GM18868 (cell line): ENCODE data around the gene CCDC89.
"Not testable (repeated sequence)": the region's sequence is repeated elsewhere in the genome, so short reads cannot be mapped to it uniquely, and the experiment has no call there.

Experiments
- ATAC-seq: cut with Tn5 transposase; IDR thresholded peaks from one replicate; pipeline ENCODE4 v1.9.1; 2021; ENCODE audit warnings: mild to moderate bottlenecking, moderate library complexity; ENCODE audit not compliant: unreplicated experiment

CCDC89 gene

GRCh38 chr11:85694385-85694980, 8.5 kb upstream of the CCDC89 start:
- ATAC-seq, result no peak

DNA sequence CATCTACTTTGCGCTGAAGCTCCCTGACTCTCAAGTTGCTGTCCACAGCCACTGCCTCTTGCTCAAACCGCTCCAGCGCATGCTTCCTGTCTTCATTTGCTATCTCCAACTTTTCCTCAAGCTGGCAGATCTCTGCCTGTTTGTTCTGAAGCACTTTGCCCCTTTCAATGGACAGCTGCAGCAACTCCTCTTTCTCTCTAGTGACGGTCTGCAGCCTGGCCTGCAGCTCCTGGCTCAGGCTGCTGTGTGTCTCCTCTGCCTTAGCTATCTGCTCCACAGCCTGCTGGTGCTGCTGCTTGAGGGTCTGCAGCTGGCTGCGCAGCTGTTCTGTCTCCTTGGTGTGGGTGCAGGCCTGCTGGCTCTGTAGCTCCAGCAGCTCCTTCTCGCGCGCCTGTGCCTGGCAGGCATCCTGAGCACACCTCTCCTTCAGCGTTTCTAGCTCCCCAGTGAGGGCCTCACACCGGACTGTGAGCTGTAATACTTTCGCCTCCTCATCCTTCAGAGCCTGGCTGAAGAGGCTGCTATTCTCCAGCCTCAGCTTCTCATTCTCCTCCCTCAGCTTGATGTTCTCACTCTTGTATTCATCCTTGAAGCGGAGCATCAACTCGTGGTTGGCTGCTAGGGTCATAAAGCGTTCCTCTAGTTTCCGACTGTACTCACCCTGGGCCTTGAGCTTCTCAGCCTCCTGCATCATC, 723 bp downstream of the CCDC89 start:
- ATAC-seq, result no peak

DNA sequence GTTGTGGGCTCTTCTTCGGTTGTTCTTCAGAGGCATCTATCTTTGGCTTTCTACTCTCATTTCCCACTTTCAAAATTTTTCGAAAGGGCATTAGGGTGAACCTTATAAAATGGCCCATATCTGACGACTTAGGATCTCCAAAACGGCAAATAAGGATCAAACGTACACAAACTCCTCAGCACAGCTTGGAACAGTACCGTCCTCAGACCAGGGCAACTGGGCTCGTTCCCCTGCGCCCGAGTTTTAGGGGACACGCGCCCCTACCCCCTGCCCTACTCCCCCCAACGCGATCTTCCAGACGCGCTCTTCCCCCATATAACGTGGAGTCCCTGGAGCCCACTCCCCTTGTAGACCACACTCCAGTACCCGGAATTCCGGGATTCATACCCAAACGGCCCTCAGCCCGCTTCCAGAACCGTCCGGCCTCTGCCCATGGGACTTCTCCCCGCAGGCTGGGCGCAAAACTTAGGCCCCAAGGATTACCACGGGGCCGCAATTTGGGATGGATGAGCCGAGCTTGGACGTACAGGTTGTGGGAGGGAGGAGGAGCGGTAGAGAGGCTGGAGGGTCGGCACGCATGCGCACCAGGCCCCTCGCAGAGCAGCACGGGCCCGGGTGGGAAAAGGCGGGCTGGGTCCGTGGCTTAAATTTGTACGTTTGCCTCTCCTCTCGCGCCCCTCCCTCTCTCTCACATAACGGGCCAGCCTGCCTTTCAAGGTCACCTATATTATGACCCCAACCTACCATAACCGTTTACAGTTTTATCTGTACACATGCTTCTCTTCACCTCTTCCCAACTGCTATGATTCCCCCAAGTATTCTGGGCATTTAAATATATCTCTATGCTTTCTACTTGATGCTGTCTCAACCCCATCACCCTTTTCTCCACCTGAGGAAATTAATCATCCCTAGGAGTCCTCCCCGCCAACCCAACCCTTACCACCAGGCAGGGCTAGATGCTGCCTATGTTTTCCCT, 3.4 kb downstream of the CCDC89 start:
- ATAC-seq, result peak; percentile 81

DNA sequence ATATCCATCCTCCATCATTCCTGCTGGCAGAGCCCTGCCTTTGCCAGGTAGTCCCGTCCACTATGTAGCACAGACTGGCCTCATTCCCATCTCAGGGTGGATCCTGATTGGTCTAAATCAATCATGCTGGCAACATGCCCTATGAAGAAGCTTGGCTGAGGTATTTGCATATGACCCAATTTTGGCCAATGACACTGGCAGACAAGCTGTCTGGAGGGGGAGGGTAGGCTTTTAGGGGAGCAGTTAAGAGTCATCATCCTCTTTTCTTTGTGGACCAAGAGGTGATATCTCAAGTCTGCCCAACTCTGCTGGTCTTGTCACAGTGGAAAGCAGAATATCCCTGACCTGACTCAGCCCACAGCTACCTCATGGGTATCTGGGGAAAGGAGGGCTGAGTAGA, 5.1 kb downstream of the CCDC89 start:
- ATAC-seq, result no peak

GRCh38 chr11:85679576-85679975, 6.4 kb downstream of the CCDC89 start:
- no peak for ATAC-seq

DNA sequence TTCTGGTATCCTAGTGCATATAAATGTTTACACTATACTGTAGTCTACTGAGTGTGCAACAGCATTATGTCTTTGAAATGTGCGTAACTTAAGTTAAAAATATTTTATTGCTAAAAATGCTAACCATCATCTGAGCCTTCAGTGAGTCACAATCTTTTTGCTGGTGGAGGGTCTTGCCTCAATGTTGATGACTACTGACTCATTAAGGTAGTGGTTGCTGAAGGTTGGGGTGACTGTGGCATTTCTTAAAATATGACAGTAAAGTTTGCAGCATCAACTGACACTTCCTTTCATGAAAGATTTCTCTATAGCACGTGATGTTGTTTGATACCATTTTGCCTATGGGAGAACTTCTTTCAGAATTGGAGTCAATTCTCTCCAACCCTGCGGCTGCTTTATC, 12.6 kb downstream of the CCDC89 start:
- no peak for ATAC-seq

GRCh38 chr11:85672105-85672902, 13.7 kb downstream of the CCDC89 start:
- no peak for ATAC-seq

- not testable (repeated sequence) for ATAC-seq
Observed at GRCh38 chr11:85670949-85671663, 14.9 kb downstream of the CCDC89 start.

DNA sequence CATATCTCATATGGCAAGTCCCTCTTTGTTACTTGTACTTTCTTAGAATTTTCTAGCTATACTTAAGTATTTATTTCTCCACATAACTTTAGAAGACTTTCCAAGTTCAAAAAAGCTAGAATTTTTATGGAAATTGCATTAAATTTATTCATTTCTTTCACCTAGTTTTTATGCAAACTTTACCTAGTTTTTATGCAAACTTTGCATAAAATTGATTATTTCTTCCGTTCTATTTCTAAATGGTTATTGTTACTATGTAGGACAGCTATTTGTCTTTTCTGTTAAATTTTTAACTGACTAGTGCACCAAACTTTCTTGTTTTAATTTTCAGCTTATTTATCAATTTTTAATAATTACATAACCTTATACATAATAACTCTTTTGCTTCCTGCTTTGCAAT, 17.8 kb downstream of the CCDC89 start:
- no peak for ATAC-seq

DNA sequence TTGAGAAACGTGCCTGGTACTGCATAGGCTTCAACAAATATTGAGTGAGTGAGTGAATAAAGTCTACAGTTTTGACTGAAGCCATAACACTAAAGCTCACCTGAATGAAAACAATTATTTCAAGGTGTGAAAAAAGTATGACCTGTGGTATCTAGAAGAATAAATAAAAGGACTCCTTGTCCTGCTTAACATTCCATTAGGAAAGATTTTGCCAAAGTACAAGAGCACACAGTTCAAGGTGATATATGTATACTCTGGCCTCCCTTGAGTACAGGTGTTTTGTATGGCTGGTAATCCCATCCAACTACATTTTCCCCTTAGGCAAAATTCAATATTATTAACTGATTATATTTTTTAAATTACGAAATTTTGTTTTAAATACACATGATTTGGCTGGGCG, 19.3 kb downstream of the CCDC89 start:
- no peak for ATAC-seq

- no peak for ATAC-seq
Observed at GRCh38 chr11:85665733-85666132, 20.3 kb downstream of the CCDC89 start.

GRCh38 chr11:85664615-85665481, 21.1 kb downstream of the CCDC89 start, which contains the start of gene CREBZF:
TSS of gene CREBZF (minus strand) at chr11:85665129. CDS start at chr11:85664875, 254 bp downstream.
- ATAC-seq, result peak; percentile 91

DNA sequence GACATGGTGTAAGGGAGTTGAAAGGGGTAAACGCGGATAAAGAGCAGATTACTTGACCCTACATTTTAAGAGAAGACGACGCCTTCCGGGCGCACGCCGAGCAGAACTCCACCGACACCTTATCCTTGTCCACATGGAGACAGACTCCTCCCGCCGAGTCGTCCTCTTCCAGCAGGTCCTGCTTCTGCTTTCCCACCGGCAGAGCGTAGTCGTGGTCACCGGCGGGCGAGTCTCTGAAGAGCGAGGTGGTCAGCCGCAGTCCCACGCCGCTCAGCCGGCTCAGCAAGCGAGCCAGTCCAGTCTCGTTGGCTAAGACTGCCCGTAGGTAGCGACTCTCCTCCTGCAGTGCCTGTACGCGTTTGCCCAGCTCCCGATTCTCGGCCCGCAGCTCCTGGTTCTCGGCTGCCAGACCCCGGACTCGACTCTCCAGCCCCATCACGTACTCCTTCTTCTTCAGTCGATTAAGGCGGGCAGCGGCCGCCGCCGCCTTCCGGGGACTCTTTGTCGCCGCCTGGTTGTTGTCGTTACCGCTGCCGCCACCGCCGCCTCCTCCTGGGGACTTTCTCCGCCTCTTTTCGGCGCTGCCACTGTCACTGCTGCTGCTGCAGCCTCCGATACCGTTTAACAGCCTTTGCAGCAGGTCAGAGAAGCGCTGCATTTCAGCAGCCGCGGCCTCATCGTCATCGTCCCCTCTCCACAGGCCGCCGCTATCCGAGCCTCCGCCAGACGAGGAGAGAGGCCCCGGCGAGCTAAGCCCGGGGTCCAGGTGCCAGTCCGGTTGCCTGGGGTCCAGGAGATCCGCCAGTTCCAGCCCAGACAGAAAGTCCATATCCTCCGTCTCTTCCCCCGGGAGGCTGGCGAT, 22.0 kb downstream of the CCDC89 start:
- ATAC-seq, result peak; percentile 71

DNA sequence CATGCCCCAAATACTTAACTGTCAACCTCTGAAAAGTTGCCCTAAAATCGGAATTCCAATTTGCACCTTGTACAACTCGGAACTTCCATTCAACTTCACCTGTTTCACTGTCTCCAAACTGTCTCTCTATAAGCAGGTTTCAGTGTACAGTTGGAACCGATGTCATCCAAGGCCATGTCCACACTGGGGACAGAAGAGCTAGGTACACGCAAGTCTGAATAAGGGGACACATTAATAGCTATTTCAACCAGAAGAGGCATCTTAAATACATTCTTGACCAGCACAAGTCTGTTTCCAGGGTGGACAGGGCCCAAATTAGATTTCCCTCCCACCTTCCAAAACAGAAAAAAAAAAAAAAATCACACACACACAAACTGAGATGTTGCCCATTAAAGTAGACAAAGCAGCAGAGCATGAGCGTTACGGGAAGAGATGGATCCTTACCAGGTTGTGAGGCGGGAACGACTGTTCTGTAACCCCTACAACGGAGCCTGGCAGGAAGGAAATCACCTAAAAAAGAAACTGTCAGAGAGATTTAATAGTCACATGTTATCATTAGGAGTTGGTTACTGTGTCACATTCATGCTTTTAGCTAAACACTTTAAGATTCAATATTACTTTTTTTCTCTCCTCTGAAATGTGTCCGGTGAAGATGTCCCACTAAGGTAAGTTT, 22.8 kb downstream of the CCDC89 start:
- no peak for ATAC-seq

GRCh38 chr11:85661972-85662664, 23.9 kb downstream of the CCDC89 start:
- ATAC-seq, result no peak

- ATAC-seq, result no peak
Observed at GRCh38 chr11:85658180-85658579, 27.8 kb downstream of the CCDC89 start.

DNA sequence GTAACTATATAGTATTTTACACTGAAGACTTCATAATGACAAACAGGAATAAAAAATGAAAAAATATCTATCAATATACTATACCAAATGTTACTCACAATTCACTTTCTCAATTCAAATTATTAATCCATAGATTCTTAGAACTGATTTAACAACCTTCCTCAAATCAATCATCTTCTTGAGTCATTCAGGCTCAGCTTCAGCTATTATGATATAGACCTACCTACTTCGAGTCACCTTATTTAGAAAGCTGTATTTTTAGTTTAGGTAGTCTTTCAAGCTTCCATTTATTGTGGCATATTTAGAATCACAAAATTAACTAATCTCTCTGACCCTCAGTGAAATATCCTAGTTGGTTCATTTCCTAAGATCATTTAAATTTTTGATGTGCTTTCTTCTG, 29.2 kb downstream of the CCDC89 start:
- no peak for ATAC-seq
